HCT116 (cell line): ENCODE results near the gene MKNK1. TPM values are rescaled to one million over a fixed set of nuclear protein-coding genes. Genes with fewer than 3 reads are reported as not detected.

Source experiments
- ATAC-seq: fragments of 200-7000 bp; cut with Tn5 transposase; 2 replicates; pipeline ENCODE4 v1.9.1; 2020; ENCODE audit warnings: mild to moderate bottlenecking, moderate library complexity
- BruUV-seq: library from RNA; stranded (reverse); fragments of 400-500 nt; replicated peaks from 2 replicates; lab custom pipeline; 2021; lab: Mats Ljungman, UMichigan
- CTCF ChIA-PET: fragments of 300-600 bp; sonication (Branson Sonifier 250); formaldehyde crosslinking; loops from one replicate; lab custom pipeline; 2021; ENCODE audit warnings: antibody characterized with exemption; lab: Charles Lee
- POLR2A ChIA-PET: fragments of 300-600, 350-600 bp; sonication (Branson Sonifier 250); formaldehyde crosslinking; loops from one replicate; lab custom pipeline; 2021; ENCODE audit warnings: antibody characterized with exemption; lab: Charles Lee
- RAD21 ChIA-PET, 2 experiments: fragments of 300-600 bp; sonication (Branson Sonifier 250); formaldehyde crosslinking; loops; one replicate each; lab custom pipeline; 2023; ENCODE audit warnings: low total read pairs in 2 of 2; ENCODE audit not compliant: uncharacterized antibody in 2 of 2, unreplicated experiment in 2 of 2, low non-redundant PET in 1 of 2; lab: Charles Lee
- DNase-seq: peaks from one replicate; pipeline ENCODE4 v3.0.0-alpha.2; 2010; ENCODE audit warnings: low read depth, low spot score
- H2AFZ ChIP-seq: fragments of 200-600 bp; shearing (Covaris generic), sonication (generic); 2 replicates; pipeline ENCODE4 v1.6.1; 2017; ENCODE audit warnings: low read depth, mixed run types, mixed read lengths, antibody characterized with exemption, low read length; ENCODE audit not compliant: poor library complexity, severe bottlenecking
- H3K27ac ChIP-seq: 2 replicates; pipeline ENCODE4 v1.5.1; 2012; ENCODE audit warnings: low read depth, low read length
- H3K27me3 ChIP-seq: fragments of 200-600 bp; sonication (generic); 2 replicates; pipeline ENCODE4 v1.6.1; 2016; ENCODE audit warnings: mixed run types, low read length, mixed read lengths; ENCODE audit not compliant: insufficient read depth
- H3K36me3 ChIP-seq, 2 experiments: fragments of 200-500 bp in 1 of 2; fragments of 200-600 bp in 1 of 2; sonication (Bioruptor generic) in 1 of 2; sonication (generic) in 1 of 2; 2 replicates each; pipeline versions ENCODE4 v1.5.1 to v1.6.1; 2014 to 2016; ENCODE audit warnings: low read length in 2 of 2, inconsistent platforms in 1 of 2, mixed read lengths in 1 of 2, mixed run types in 1 of 2; ENCODE audit not compliant: insufficient read depth in 2 of 2, control insufficient read depth in 1 of 2
- H3K4me1 ChIP-seq, 2 experiments: fragments of 200-600 bp in 1 of 2; sonication (generic) in 1 of 2; 2 replicates each; pipeline versions ENCODE4 v1.5.1 to v1.6.1; 2012 to 2017; ENCODE audit warnings: low read length in 2 of 2, inconsistent platforms in 1 of 2, mild to moderate bottlenecking in 1 of 2, mixed read lengths in 1 of 2, mixed run types in 1 of 2, moderate library complexity in 1 of 2; ENCODE audit not compliant: insufficient read depth in 2 of 2, control insufficient read depth in 1 of 2
- H3K4me2 ChIP-seq: fragments of 200-600 bp; sonication (generic); 2 replicates; pipeline ENCODE4 v1.6.1; 2017; ENCODE audit warnings: mixed run types, low read length, mixed read lengths
- H3K4me3 ChIP-seq, 2 experiments: fragments of 200-600 bp in 1 of 2; sonication (generic) in 1 of 2; replicated peaks in 1 of 2; 2 replicates each; pipeline ENCODE4 v1.5.1; 2011 to 2016; ENCODE audit warnings: low read length in 2 of 2, control low read depth in 1 of 2, low read depth in 1 of 2, mild to moderate bottlenecking in 1 of 2, mixed read lengths in 1 of 2, mixed run types in 1 of 2
- H3K79me2 ChIP-seq: fragments of 200-600 bp; sonication (generic); 2 replicates; pipeline ENCODE4 v1.6.1; 2017; ENCODE audit warnings: mild to moderate bottlenecking, mixed run types, low read length, moderate library complexity, mixed read lengths; ENCODE audit not compliant: insufficient read depth
- H3K9ac ChIP-seq: fragments of 200-600 bp; sonication (generic); 2 replicates; pipeline ENCODE4 v1.6.1; 2016; ENCODE audit warnings: low read length, mixed read lengths
- H3K9me2 ChIP-seq: fragments of 200-600 bp; sonication (generic), shearing (Covaris generic); 2 replicates; pipeline ENCODE4 v1.6.1; 2017; ENCODE audit warnings: mixed run types, mild to moderate bottlenecking, moderate library complexity; ENCODE audit not compliant: insufficient read depth
- H3K9me3 ChIP-seq, 2 experiments: fragments of 200-500 bp in 1 of 2; fragments of 200-600 bp in 1 of 2; sonication (Bioruptor generic) in 1 of 2; sonication (generic) in 1 of 2; 2 replicates each; pipeline ENCODE4 v1.6.1; 2014 to 2017; ENCODE audit warnings: low read length in 2 of 2, mixed read lengths in 2 of 2, inconsistent platforms in 1 of 2, low read depth in 1 of 2, mild to moderate bottlenecking in 1 of 2, mixed run types in 1 of 2, moderate library complexity in 1 of 2; ENCODE audit not compliant: control insufficient read depth in 1 of 2, insufficient read depth in 1 of 2
- H4K20me1 ChIP-seq: fragments of 200-600 bp; sonication (generic), shearing (Covaris generic); 2 replicates; pipeline ENCODE4 v1.6.1; 2017; ENCODE audit warnings: mixed run types, mild to moderate bottlenecking, moderate library complexity; ENCODE audit not compliant: insufficient read depth
- ATF3 ChIP-seq: IDR thresholded peaks from 2 replicates; pipeline ENCODE4 v1.6.1; 2012
- CTCF ChIP-seq, 3 experiments: fragments of 200-600 bp in 1 of 3; sonication (generic) in 1 of 3; IDR thresholded peaks in 2 of 3; conservative IDR thresholded peaks in 1 of 3; 2 replicates each; pipeline ENCODE4 v1.5.1; 2012 to 2017; ENCODE audit warnings: low read depth in 2 of 3, low read length in 2 of 3, antibody characterized with exemption in 1 of 3, borderline replicate concordance in 1 of 3, control low read depth in 1 of 3, mild to moderate bottlenecking in 1 of 3, mixed read lengths in 1 of 3, mixed run types in 1 of 3, moderate library complexity in 1 of 3; ENCODE audit not compliant: insufficient read depth in 1 of 3
- EGR1 ChIP-seq: IDR thresholded peaks from 2 replicates; pipeline ENCODE4 v1.6.1; 2012; ENCODE audit warnings: low read depth
- EZH2 ChIP-seq: fragments of 200-600 bp; sonication (generic); IDR thresholded peaks from 2 replicates; pipeline ENCODE4 v1.6.1; 2017; ENCODE audit warnings: antibody characterized with exemption, mixed run types
- EZH2phosphoT487 ChIP-seq: fragments of 200-600 bp; IDR thresholded peaks from 2 replicates; pipeline ENCODE4 v1.6.1; 2018; ENCODE audit warnings: antibody characterized with exemption, borderline replicate concordance
- FOSL1 ChIP-seq: IDR thresholded peaks from 2 replicates; pipeline ENCODE4 v1.6.1; 2012; ENCODE audit warnings: low read depth
- RAD21 ChIP-seq: IDR thresholded peaks from 2 replicates; pipeline ENCODE4 v1.6.1; 2012; ENCODE audit warnings: low read depth, mild to moderate bottlenecking
- SIN3A ChIP-seq: IDR thresholded peaks from 2 replicates; pipeline ENCODE4 v1.6.1; 2012; ENCODE audit warnings: low read depth
- TCF7L2 ChIP-seq: IDR thresholded peaks from 2 replicates; pipeline ENCODE4 v1.7.0; 2011; ENCODE audit warnings: borderline replicate concordance, inconsistent platforms; ENCODE audit not compliant: insufficient read depth, insufficient read length; ENCODE audit errors: extremely low read depth
- ZBTB33 ChIP-seq: IDR thresholded peaks from 2 replicates; pipeline ENCODE4 v1.6.1; 2011; ENCODE audit warnings: mild to moderate bottlenecking, low read length, moderate library complexity; ENCODE audit not compliant: insufficient replicate concordance; ENCODE audit errors: extremely low read depth
- ZFX ChIP-seq: fragments of 450-650 bp; IDR thresholded peaks from 2 replicates; pipeline ENCODE4 v1.6.1; 2017
- intact Hi-C: fragments of 100-400 bp; cut with micrococcal nuclease; formaldehyde crosslinking; loops from 2 replicates; pipeline ENCODE4 v1.10.0; 2022
- total RNA-seq: library from RNA; stranded (reverse); gene quantifications from one replicate; pipeline ENCODE4 v1.2.1, GENCODE V29; 2021; ENCODE audit not compliant: unreplicated experiment
- TF ChIP-seq, protein P1 (sequence below): IDR thresholded peaks from 2 replicates; pipeline ENCODE4 v1.6.1; 2012

Gene MKNK1
- total RNA-seq, 1 experiment from 2014 or later: 30.9 TPM

GRCh38 chr1:46546210-46546609 lies 57.9 kb downstream of the MKNK1 start (continued):
- TF ChIP-seq, protein P1, sequence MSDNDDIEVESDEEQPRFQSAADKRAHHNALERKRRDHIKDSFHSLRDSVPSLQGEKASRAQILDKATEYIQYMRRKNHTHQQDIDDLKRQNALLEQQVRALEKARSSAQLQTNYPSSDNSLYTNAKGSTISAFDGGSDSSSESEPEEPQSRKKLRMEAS: no peak
- no peak for TF ChIP-seq ZFX
- no peak for TF ChIP-seq ZBTB33
- TF ChIP-seq EZH2phosphoT487: no peak
- TF ChIP-seq SIN3A: no peak
- TF ChIP-seq, all 23 proteins: peak for 0

- RAD21 ChIA-PET: no interaction called here
- Histone ChIP-seq H3K9ac (no peak overlapping the region), H3K4me2 (no peak overlapping the region), H3K36me3 (no peaks in the 10 kb centered on the region), H3K4me1 (peaks cover 0 to 7% of the 10 kb centered on the region in 2 experiments; a peak in 1 of 4 replicates), H3K9me2 (no peaks in the 10 kb centered on the region), H3K27ac (no peak overlapping the region), H2AFZ (no peak overlapping the region), H3K27me3 (no peaks in the 10 kb centered on the region), H3K9me3 (no peaks in the 10 kb centered on the region), H4K20me1 (no peaks in the 10 kb centered on the region), H3K4me3 (no peak overlapping the region), H3K79me2 (no peaks in the 10 kb centered on the region)
- ATAC-seq: no peak
- no peak for TF ChIP-seq RAD21
- no peak for TF ChIP-seq EZH2
- TF ChIP-seq EGR1: no peak
- TF ChIP-seq TCF7L2: no peak
- no peak for TF ChIP-seq FOSL1
- TF ChIP-seq CTCF (IDR thresholded peaks at IDR 0.05 in 2 of 3, conservative IDR thresholded peaks at IDR 0.05 in 1 of 3; ENCODE audit: borderline replicate concordance in 1 of 3, insufficient read depth in 1 of 3, low read depth in 2 of 3, low read length in 2 of 3): no peak
- no peak for TF ChIP-seq ATF3
- TF ChIP-seq ZBTB33: no peak
- intact Hi-C loops: no loop called here
- POLR2A ChIA-PET: no interaction called here
- BruUV-seq: no TSS peak
- CTCF ChIA-PET: interaction anchor here (1.4 kb wide), 1 partner anchor 103 kb away, joined by 4 read pairs; no protein-coding TSS in a partner anchor
- no peak for DNase-seq
These were observed 58.3 kb downstream of the MKNK1 start for GRCh38 chr1:46545784-46546183.
